ENCODE measurements around the gene KPNA5.
"Not testable (repeated sequence)": the region's sequence is repeated elsewhere in the genome, so short reads cannot be mapped to it uniquely, and the experiment has no call there.

The KPNA5 gene

GRCh38 chr6:116680880-116681672 is at the start of gene KPNA5:
KPNA5 (plus strand) TSS chr6:116681211; CDS start chr6:116681335, 124 bp downstream.
- peak; percentile 79 for DNase-seq (ENCODE audit: low read depth)

DNA sequence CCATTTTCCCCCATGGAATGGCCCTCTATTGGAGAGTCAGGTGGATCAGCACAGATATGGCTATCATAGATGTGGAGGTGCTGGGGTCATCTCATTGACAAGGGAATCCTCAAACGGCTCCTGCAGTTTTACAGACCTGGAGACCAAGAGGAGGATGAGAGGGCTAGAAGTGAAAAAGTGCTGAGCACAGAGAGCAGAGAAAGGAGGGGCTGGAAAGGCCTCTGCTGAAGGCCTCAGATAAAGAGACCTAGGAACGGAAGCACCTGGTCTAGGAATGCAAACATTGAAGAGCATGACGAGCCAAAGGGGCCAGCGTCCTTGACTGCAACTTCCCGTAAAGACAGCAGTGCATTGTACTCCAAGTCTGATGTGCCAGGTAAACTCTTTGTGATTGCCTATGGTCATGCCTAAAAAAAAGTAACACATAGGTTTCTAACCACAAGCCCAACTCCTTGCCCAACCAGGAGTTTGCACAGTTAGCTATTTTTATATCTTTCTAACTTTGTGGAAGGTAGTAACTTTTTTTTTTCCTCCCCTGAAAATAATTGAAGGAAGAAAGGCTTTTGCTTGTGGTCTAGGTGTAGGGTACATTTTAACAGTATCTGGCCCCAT is 49.5 kb upstream of the KPNA5 start:
- no peak for DNase-seq (ENCODE audit: low read depth)

GRCh38 chr6:116633685-116634084 is 47.3 kb upstream of the KPNA5 start:
- no peak for DNase-seq (ENCODE audit: low read depth)

DNA sequence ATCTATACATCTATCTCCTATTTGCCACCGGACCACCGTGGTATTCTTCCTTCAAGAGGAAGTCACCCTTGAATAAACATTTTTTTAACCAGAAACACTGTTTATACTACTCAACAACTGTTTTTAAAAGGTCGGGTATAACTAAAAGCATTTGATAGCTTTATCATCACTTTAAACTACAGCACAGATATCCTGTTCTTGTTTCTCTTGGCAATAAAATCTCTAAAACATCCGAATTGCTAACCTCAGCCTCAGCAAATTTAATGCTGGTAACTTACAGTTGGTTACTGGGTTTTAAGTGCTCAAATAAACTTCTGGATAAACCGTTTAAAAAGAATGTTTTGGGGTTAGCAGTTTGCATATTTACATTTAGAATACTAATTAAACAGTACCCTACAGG is 32.9 kb upstream of the KPNA5 start:
- no peak for DNase-seq (ENCODE audit: low read depth)

- no peak for DNase-seq (ENCODE audit: low read depth)
Observed at GRCh38 chr6:116649129-116649528, 31.9 kb upstream of the KPNA5 start.

DNA sequence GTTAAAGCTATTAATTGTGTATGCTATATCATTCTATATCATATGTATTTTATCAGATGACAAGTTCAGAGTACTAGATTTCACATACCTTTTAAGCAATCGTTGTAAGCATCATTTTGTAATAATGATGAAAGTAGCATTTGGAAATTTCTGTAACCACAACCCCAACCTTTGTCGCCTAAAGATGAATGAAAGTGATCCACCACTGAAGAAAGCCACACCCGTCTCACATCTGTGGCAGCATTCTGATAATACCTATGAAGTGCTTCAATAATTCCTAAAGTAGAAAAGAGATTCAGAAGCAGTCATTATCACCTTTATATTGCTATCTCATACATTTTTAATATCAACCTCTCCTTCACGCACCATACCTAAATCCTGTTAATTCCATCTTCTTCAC is 29.1 kb upstream of the KPNA5 start:
- no peak for DNase-seq (ENCODE audit: low read depth)

- DNase-seq (ENCODE audit: low read depth) = no peak
Observed at GRCh38 chr6:116661594-116661993, 19.4 kb upstream of the KPNA5 start.

DNA sequence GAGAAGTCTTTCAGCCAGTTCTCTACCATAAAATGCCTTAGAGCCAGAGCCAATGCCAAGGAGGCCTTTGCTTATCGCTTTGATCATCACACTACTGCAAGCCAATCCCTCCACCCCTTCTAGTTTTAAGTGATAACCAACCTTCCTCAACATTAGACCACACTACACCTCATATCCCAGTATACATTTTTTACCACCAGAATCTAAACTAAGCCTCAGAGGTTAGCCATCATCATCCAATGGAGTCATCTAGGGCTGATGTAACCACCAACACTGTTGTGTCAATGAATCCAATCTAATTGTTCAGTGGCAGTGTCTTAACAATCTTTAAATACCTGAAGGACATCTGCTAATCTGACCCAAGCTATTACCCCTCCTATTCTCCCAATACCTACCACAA is 18.8 kb upstream of the KPNA5 start:
- no peak for DNase-seq (ENCODE audit: low read depth)

DNA sequence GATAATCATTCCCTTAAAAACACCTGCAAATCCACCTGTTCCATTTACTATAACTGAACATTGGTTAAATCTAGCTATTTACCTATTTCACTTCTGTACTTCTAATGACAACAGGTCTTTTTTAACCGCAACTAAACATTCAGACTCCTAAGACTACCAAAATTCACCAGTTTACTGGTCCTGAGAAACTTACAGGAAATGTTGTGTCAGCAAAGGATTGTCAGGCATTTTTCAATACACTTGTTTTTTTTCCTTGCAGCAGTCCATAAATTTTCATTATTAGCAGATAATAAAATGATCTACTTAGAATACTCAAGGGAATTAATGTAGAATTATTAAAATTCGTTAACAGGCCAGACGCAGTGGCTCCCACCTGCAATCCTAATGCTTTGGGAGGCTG is 17.7 kb upstream of the KPNA5 start:
- no peak for DNase-seq (ENCODE audit: low read depth)

GRCh38 chr6:116664169-116664568 is 16.8 kb upstream of the KPNA5 start:
- DNase-seq (ENCODE audit: low read depth) = not testable (repeated sequence)

GRCh38 chr6:116665464-116665863 is 15.5 kb upstream of the KPNA5 start:
- DNase-seq (ENCODE audit: low read depth) = no peak

DNA sequence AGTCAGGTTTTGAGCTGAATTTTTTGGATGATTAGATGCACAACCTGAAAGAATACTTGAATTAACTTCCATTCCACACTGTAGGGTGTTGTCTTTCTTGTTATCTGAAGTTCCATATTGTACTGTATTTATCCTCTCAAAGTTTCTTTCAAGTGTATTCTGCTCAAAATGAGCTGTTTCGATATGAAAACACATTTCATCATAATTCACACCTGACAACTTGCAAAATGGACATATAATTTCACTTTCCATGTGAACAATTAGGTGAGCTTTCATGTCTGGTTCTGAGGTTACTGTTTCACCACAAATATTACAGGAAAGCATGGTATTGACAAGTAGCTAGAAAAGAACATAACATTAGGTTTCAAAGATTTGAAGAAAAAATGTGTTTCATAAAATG is 14.1 kb upstream of the KPNA5 start:
- DNase-seq (ENCODE audit: low read depth) = no peak

DNA sequence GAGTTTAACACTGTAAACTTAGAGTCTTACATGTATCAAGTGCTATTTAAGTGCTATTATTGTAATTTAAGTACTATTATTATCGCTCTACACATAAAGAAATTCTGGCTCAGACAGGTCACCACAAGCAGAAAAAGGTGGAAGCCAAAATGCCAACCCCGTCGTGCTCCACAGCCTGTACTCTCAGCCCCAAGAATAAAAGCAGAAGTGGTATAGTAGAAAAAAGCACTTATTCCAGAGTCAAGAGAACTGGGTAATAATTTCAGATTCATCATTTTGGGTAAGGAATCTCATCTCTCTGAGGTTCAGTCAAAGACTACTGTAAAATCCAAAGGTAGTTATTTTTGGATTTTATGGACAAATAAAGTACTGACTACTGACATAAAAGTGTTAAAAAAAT is 13.4 kb upstream of the KPNA5 start:
- no peak for DNase-seq (ENCODE audit: low read depth)

DNA sequence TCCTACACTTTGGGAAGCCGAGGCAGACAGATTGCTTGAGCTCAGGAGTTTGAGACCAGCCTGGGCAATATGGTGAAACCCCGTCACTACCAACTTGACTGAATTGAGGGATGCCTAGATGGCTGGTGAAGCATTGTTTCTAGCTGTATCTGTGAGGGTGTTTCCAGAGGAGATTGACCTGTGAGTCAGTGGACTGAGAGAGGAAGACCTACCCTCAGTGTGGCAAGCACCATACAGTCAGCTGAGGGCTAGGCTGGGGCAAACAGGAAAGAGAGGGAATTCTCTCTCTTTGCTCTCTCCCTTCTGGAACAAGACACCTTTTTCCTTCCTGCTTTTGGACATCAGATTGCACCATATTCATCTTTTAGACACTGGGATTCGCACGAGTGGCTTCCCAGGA is 8.7 kb upstream of the KPNA5 start:
- DNase-seq (ENCODE audit: low read depth) = no peak

GRCh38 chr6:116676021-116676420 is 5.0 kb upstream of the KPNA5 start:
- DNase-seq (ENCODE audit: low read depth) = no peak

GRCh38 chr6:116682334-116682712 is 1.3 kb downstream of the KPNA5 start:
- DNase-seq (ENCODE audit: low read depth) = no peak

GRCh38 chr6:116685437-116685993 is 4.5 kb downstream of the KPNA5 start:
- DNase-seq (ENCODE audit: low read depth) = no peak

- DNase-seq (ENCODE audit: low read depth) = not testable (repeated sequence)
Observed at GRCh38 chr6:116686475-116687101, 5.6 kb downstream of the KPNA5 start.

DNA sequence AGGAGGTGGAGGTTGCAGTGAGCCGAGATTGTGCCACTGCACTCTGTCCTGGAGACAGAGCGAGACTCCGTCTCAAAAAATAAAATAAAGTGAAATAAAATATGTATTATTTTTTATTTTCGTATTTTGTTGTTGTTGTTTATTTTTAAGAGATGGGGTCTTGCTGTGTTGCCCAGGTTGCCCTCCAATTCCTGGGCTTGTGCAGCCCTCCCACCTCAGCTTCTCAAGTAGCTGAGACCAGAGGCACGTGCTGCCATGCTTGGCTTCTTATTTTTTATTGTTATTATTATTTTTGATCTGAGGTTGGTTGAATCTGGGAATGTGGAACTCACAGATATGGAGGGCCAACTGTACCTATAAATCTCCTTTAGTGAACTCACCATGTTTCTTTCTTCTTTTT is 10.1 kb downstream of the KPNA5 start:
- no peak for DNase-seq (ENCODE audit: low read depth)

DNA sequence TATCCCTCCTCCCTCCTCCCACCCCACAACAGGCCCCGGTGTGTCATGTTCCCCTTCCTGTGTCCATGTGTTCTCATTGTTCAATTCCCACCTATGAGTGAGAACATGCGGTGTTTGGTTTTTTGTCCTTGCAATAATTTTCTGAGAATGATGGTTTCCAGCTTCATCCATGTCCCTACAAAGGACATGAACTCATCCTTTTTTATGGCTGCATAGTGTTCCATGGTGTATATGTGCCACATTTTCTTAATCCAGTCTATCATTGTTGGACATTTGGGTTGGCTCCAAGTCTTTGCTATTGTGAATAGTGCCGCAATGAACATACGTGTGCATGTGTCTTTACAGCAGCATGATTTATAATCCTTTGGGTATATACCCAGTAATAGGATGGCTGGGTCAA is 11.9 kb downstream of the KPNA5 start:
- not testable (repeated sequence) for DNase-seq (ENCODE audit: low read depth)

DNA sequence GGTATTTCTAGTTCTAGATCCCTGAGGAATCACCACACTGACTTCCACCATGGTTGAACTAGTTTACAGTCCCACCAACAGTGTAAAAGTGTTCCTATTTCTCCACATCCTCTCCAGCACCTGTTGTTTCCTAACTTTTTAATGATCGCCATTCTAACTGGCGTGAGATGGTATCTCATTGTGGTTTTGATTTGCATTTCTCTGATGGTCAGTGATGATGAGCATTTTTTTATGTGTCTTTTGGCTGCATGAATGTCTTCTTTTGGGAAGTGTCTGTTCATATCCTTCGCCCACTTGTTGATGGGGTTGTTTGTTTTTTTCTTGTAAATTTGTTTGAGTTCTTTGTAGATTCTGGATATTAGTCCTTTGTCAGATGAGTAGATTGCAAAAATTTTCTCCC is 12.3 kb downstream of the KPNA5 start:
- not testable (repeated sequence) for DNase-seq (ENCODE audit: low read depth)

- no peak for DNase-seq (ENCODE audit: low read depth)
Observed at GRCh38 chr6:116695401-116695800, 14.4 kb downstream of the KPNA5 start.

- no peak for DNase-seq (ENCODE audit: low read depth)
Observed at GRCh38 chr6:116697480-116697879, 16.5 kb downstream of the KPNA5 start.

Data from fibroblast of the conjunctiva (primary cell).